ENCODE results near the gene SCUBE1.

DNA sequence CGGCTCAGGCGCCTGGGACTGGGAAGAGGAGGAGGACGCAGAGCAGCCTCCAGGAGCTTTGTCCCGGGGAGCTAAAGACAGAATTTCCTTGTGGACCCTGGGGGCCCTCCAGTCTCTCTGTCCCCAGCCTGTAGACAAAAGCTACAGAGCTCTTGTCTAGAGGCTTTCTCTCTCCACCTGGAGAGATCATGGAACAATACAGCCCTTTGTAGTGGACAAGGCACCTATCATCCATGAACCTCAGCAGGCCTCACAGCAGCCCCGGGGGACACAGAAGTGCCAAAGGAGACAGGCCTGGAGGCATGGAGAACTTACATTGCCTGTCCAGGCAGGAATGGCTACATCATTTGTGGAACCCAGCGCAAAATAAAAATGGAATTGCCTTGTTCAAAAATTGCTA is 100.5 kb downstream of the SCUBE1 start:
- no peak for TF ChIP-seq POLR2A (IDR thresholded peaks at IDR 0.05)
- TF ChIP-seq, protein P1, sequence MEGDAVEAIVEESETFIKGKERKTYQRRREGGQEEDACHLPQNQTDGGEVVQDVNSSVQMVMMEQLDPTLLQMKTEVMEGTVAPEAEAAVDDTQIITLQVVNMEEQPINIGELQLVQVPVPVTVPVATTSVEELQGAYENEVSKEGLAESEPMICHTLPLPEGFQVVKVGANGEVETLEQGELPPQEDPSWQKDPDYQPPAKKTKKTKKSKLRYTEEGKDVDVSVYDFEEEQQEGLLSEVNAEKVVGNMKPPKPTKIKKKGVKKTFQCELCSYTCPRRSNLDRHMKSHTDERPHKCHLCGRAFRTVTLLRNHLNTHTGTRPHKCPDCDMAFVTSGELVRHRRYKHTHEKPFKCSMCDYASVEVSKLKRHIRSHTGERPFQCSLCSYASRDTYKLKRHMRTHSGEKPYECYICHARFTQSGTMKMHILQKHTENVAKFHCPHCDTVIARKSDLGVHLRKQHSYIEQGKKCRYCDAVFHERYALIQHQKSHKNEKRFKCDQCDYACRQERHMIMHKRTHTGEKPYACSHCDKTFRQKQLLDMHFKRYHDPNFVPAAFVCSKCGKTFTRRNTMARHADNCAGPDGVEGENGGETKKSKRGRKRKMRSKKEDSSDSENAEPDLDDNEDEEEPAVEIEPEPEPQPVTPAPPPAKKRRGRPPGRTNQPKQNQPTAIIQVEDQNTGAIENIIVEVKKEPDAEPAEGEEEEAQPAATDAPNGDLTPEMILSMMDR (IDR thresholded peaks at IDR 0.05): no peak
